ENCODE measurements around the gene PROKR2.

PROKR2 gene

GRCh38 chr20:5316188-5317158 is at the start of gene PROKR2:
TSS of gene PROKR2 (minus strand) at chr20:5316954. CDS start at chr20:5314369, 2,585 bp downstream.
- FAIRE-seq: no peak
- no peak for TF ChIP-seq POLR2A (IDR thresholded peaks at IDR 0.05; ENCODE audit: low read depth, low read length)
- no peak for DNase-seq (ENCODE audit: insufficient read length, low spot score)

GRCh38 chr20:5364997-5365597 is 48.3 kb upstream of the PROKR2 start:
- FAIRE-seq: no peak

GRCh38 chr20:5364136-5364821 is 47.5 kb upstream of the PROKR2 start:
- no peak for TF ChIP-seq POLR2A (IDR thresholded peaks at IDR 0.05; ENCODE audit: low read depth, low read length)
- DNase-seq (ENCODE audit: insufficient read length, low spot score) (no peak), FAIRE-seq (no peak)

More at GRCh38 chr20:5364997-5365597, 48.3 kb upstream of the PROKR2 start:
- no peak for TF ChIP-seq POLR2A (IDR thresholded peaks at IDR 0.05; ENCODE audit: low read depth, low read length)
- no peak for DNase-seq (ENCODE audit: insufficient read length, low spot score)

GRCh38 chr20:5362771-5363170 is 46.0 kb upstream of the PROKR2 start:
- no peak for TF ChIP-seq POLR2A (IDR thresholded peaks at IDR 0.05; ENCODE audit: low read depth, low read length)
- FAIRE-seq (no peak), DNase-seq (ENCODE audit: insufficient read length, low spot score) (no peak)

GRCh38 chr20:5361176-5361575 is 44.4 kb upstream of the PROKR2 start:
- no peak for TF ChIP-seq POLR2A (IDR thresholded peaks at IDR 0.05; ENCODE audit: low read depth, low read length)

GRCh38 chr20:5357946-5358345 is 41.2 kb upstream of the PROKR2 start:
- DNase-seq (ENCODE audit: insufficient read length, low spot score): no peak
- no peak for FAIRE-seq
- no peak for TF ChIP-seq POLR2A (IDR thresholded peaks at IDR 0.05; ENCODE audit: low read depth, low read length)

More at GRCh38 chr20:5361176-5361575, 44.4 kb upstream of the PROKR2 start:
- DNase-seq (ENCODE audit: insufficient read length, low spot score) (no peak), FAIRE-seq (no peak)

- TF ChIP-seq POLR2A (IDR thresholded peaks at IDR 0.05; ENCODE audit: low read depth, low read length): no peak
- FAIRE-seq (no peak), DNase-seq (ENCODE audit: insufficient read length, low spot score) (no peak)
These were observed 40.2 kb upstream of the PROKR2 start for GRCh38 chr20:5356941-5357340.

GRCh38 chr20:5354901-5355300 is 38.1 kb upstream of the PROKR2 start:
- no peak for TF ChIP-seq POLR2A (IDR thresholded peaks at IDR 0.05; ENCODE audit: low read depth, low read length)
- FAIRE-seq (no peak), DNase-seq (ENCODE audit: insufficient read length, low spot score) (no peak)

GRCh38 chr20:5353624-5354496 is 37.1 kb upstream of the PROKR2 start:
- TF ChIP-seq POLR2A (IDR thresholded peaks at IDR 0.05; ENCODE audit: low read depth, low read length): no peak
- no peak for FAIRE-seq
- DNase-seq (ENCODE audit: insufficient read length, low spot score): peak; percentile 15

- DNase-seq (ENCODE audit: insufficient read length, low spot score): no peak
- TF ChIP-seq POLR2A (IDR thresholded peaks at IDR 0.05; ENCODE audit: low read depth, low read length): no peak
- FAIRE-seq: no peak
These were observed 32.7 kb upstream of the PROKR2 start for GRCh38 chr20:5349448-5349847.

- no peak for FAIRE-seq
- DNase-seq (ENCODE audit: insufficient read length, low spot score): no peak
- no peak for TF ChIP-seq POLR2A (IDR thresholded peaks at IDR 0.05; ENCODE audit: low read depth, low read length)
These were observed 25.3 kb upstream of the PROKR2 start for GRCh38 chr20:5342021-5342420.

- DNase-seq (ENCODE audit: insufficient read length, low spot score) (no peak), FAIRE-seq (no peak)
- TF ChIP-seq POLR2A (IDR thresholded peaks at IDR 0.05; ENCODE audit: low read depth, low read length): no peak
These were observed 14.6 kb upstream of the PROKR2 start for GRCh38 chr20:5331340-5331739.

GRCh38 chr20:5328268-5328667 is 11.5 kb upstream of the PROKR2 start:
- TF ChIP-seq POLR2A (IDR thresholded peaks at IDR 0.05; ENCODE audit: low read depth, low read length): no peak
- FAIRE-seq: no peak
- no peak for DNase-seq (ENCODE audit: insufficient read length, low spot score)
